Neural progenitor cell (in vitro differentiated cells): ENCODE measurements around the gene CNOT1. TPM values are rescaled to one million over a fixed set of nuclear protein-coding genes. Genes with fewer than 3 reads are reported as not detected.
A peak's percentile ranks its signal among the peaks of the same experiment; 100 is the strongest.
"Not testable (repeated sequence)": the region's sequence is repeated elsewhere in the genome, so short reads cannot be mapped to it uniquely, and the experiment has no call there.

Experiments
- DNase-seq: peaks from one replicate; pipeline ENCODE4 v3.0.0-alpha.2; 2016; ENCODE audit warnings: low spot score
- H2AFZ ChIP-seq: fragments of 200-600 bp; sonication (generic); replicated peaks from 2 replicates; pipeline ENCODE4 v1.6.1; 2016; ENCODE audit warnings: antibody characterized with exemption
- H3F3A ChIP-seq: fragments of 200-600 bp; sonication (generic); 2 replicates; pipeline ENCODE4 v1.6.1; 2016; ENCODE audit warnings: antibody characterized with exemption, low read depth
- H3K27ac ChIP-seq: fragments of 200-600 bp; sonication (generic); 2 replicates; pipeline ENCODE4 v1.5.1; 2016; ENCODE audit warnings: mild to moderate bottlenecking
- H3K27me3 ChIP-seq: fragments of 200-600 bp; sonication (generic); 2 replicates; pipeline ENCODE4 v1.6.1; 2016; ENCODE audit warnings: mild to moderate bottlenecking, moderate library complexity
- H3K36me3 ChIP-seq: fragments of 200-600 bp; sonication (generic); 2 replicates; pipeline ENCODE4 v1.5.1; 2016
- H3K4me1 ChIP-seq: fragments of 200-600 bp; sonication (generic); 2 replicates; pipeline ENCODE4 v1.6.1; 2016; ENCODE audit warnings: mixed run types
- H3K4me2 ChIP-seq: fragments of 200-600 bp; sonication (generic); 2 replicates; pipeline ENCODE4 v1.6.1; 2016
- H3K4me3 ChIP-seq: fragments of 200-600 bp; sonication (generic); 2 replicates; pipeline ENCODE4 v1.5.1; 2016
- H3K79me2 ChIP-seq: fragments of 200-600 bp; sonication (generic); 2 replicates; pipeline ENCODE4 v1.6.1; 2016; ENCODE audit warnings: low read depth
- H3K9ac ChIP-seq: fragments of 200-600 bp; sonication (generic); 2 replicates; pipeline ENCODE4 v1.6.1; 2016
- H3K9me3 ChIP-seq: fragments of 200-600 bp; sonication (generic); 2 replicates; pipeline ENCODE4 v1.5.1; 2016; ENCODE audit warnings: low read depth
- H4K20me1 ChIP-seq: fragments of 200-600 bp; sonication (generic); 2 replicates; pipeline ENCODE4 v1.6.1; 2016; ENCODE audit warnings: low read depth
- H3K27ac Mint-ChIP-seq: 3 replicates; pipeline ENCODE4 v1.8.0; 2021; ENCODE audit warnings: mixed read lengths
- H3K27me3 Mint-ChIP-seq: 2 replicates; pipeline ENCODE4 v1.8.0; 2022; ENCODE audit warnings: low read depth, mild to moderate bottlenecking, inconsistent platforms, moderate library complexity, mixed read lengths; ENCODE audit not compliant: insufficient read depth
- H3K36me3 Mint-ChIP-seq: 3 replicates; pipeline ENCODE4 v1.8.0; 2021; ENCODE audit warnings: mixed read lengths
- H3K4me1 Mint-ChIP-seq: 3 replicates; pipeline ENCODE4 v1.8.0; 2021; ENCODE audit warnings: mixed read lengths
- H3K4me3 Mint-ChIP-seq: 3 replicates; pipeline ENCODE4 v1.8.0; 2021; ENCODE audit warnings: mild to moderate bottlenecking, moderate library complexity, mixed read lengths
- H3K9me3 Mint-ChIP-seq: 3 replicates; pipeline ENCODE4 v1.8.0; 2020; ENCODE audit warnings: mixed read lengths
- CTCF ChIP-seq: fragments of 200-600 bp; sonication (generic); IDR thresholded peaks from 2 replicates; pipeline ENCODE4 v1.5.1; 2017; ENCODE audit warnings: antibody characterized with exemption, mild to moderate bottlenecking
- EZH2 ChIP-seq: fragments of 200-600 bp; sonication (generic); IDR thresholded peaks from 2 replicates; pipeline ENCODE4 v1.6.1; 2017; ENCODE audit warnings: antibody characterized with exemption, mild to moderate bottlenecking, moderate library complexity
- EZH2phosphoT487 ChIP-seq: fragments of 200-600 bp; sonication (generic); IDR thresholded peaks from 2 replicates; pipeline ENCODE4 v1.6.1; 2017; ENCODE audit warnings: antibody characterized with exemption
- total RNA-seq: library from RNA; depleted of rRNA; stranded (reverse); fragments of >200 nt; gene quantifications from 2 replicates; pipeline ENCODE4 v1.2.3, GENCODE V29; 2015; ENCODE audit warnings: low replicate concordance

Gene CNOT1
- total RNA-seq, 1 donor from 2014 or later: 241 TPM

GRCh38 chr16:58661199-58661830 is 31.7 kb upstream of the CNOT1 start:
- Histone ChIP-seq H3K4me2 (no peak overlapping the region), H3K79me2 (no peaks in the 10 kb centered on the region), H3K27me3 (no peaks in the 10 kb centered on the region), H3K9me3 (no peaks in the 10 kb centered on the region), H3F3A (no peaks in the 10 kb centered on the region), H2AFZ (no peak overlapping the region), H3K4me3 (no peak overlapping the region), H4K20me1 (no peaks in the 10 kb centered on the region), H3K36me3 (no peaks in the 10 kb centered on the region), H3K9ac (no peak overlapping the region), H3K4me1 (no peaks in the 10 kb centered on the region), H3K27ac (no peak overlapping the region)
- H3K4me3 Mint-ChIP-seq: no peak overlapping the region
- peak overlapping the region; percentile 3 for H3K27ac Mint-ChIP-seq
- no peaks in the 10 kb centered on the region for H3K36me3 Mint-ChIP-seq
- no peaks in the 10 kb centered on the region for H3K9me3 Mint-ChIP-seq
- peaks cover 3% of the 10 kb centered on the region for H3K4me1 Mint-ChIP-seq
- peaks cover 7% of the 10 kb centered on the region for H3K27me3 Mint-ChIP-seq
- TF ChIP-seq CTCF: peak; percentile 70
- TF ChIP-seq EZH2: no peak
- DNase-seq: peak; percentile 79

GRCh38 chr16:58659911-58660310 is 30.3 kb upstream of the CNOT1 start:
- not testable (repeated sequence) for H3K9me3 ChIP-seq, H4K20me1 ChIP-seq, H2AFZ ChIP-seq, H3K36me3 ChIP-seq, H3K36me3 Mint-ChIP-seq, H3K9ac ChIP-seq, H3K4me1 ChIP-seq, H3K27ac ChIP-seq, H3K27me3 ChIP-seq, H3K4me3 ChIP-seq, H3K4me3 Mint-ChIP-seq, H3K4me2 ChIP-seq, H3K27ac Mint-ChIP-seq, H3K9me3 Mint-ChIP-seq, H3K79me2 ChIP-seq, H3K27me3 Mint-ChIP-seq, H3K4me1 Mint-ChIP-seq, DNase-seq, H3F3A ChIP-seq

GRCh38 chr16:58658796-58659211 is 29.2 kb upstream of the CNOT1 start:
- Histone ChIP-seq H3K9ac (no peak overlapping the region), H3K79me2 (no peaks in the 10 kb centered on the region), H3K9me3 (no peaks in the 10 kb centered on the region), H3F3A (peaks cover 5% of the 10 kb centered on the region), H2AFZ (no peak overlapping the region), H3K27ac (no peak overlapping the region), H3K4me1 (peaks cover 2% of the 10 kb centered on the region), H3K4me2 (no peak overlapping the region), H3K4me3 (no peak overlapping the region), H3K27me3 (no peaks in the 10 kb centered on the region), H3K36me3 (no peaks in the 10 kb centered on the region), H4K20me1 (no peaks in the 10 kb centered on the region)
- Mint-ChIP-seq H3K9me3 (no peaks in the 10 kb centered on the region), H3K36me3 (no peaks in the 10 kb centered on the region), H3K27ac (no peak overlapping the region), H3K4me3 (no peak overlapping the region), H3K27me3 (peaks cover 4% of the 10 kb centered on the region), H3K4me1 (peaks cover 9% of the 10 kb centered on the region)
- DNase-seq: no peak
- TF ChIP-seq EZH2 (no peak), EZH2phosphoT487 (no peak), CTCF (no peak)

GRCh38 chr16:58656899-58657298 is 27.3 kb upstream of the CNOT1 start:
- no peak overlapping the region for H3K4me3 ChIP-seq
- H3K9ac ChIP-seq: no peak overlapping the region
- no peak overlapping the region for H3K4me3 Mint-ChIP-seq
- TF ChIP-seq EZH2phosphoT487 (no peak), CTCF (no peak), EZH2 (no peak)
- peaks cover 9% of the 10 kb centered on the region for H3K4me1 Mint-ChIP-seq
- H3K9me3 Mint-ChIP-seq: no peaks in the 10 kb centered on the region
- H3K9me3 ChIP-seq: no peaks in the 10 kb centered on the region
- H3K27ac ChIP-seq: no peak overlapping the region
- H3K27me3 Mint-ChIP-seq: peaks cover 3% of the 10 kb centered on the region
- H3K4me2 ChIP-seq: no peak overlapping the region
- H3K79me2 ChIP-seq: no peaks in the 10 kb centered on the region
- H3K36me3 ChIP-seq: no peaks in the 10 kb centered on the region
- H3F3A ChIP-seq: peaks cover 5% of the 10 kb centered on the region
- H2AFZ ChIP-seq: no peak overlapping the region
- H3K27ac Mint-ChIP-seq: no peak overlapping the region
- no peak for DNase-seq
- peaks cover 2% of the 10 kb centered on the region for H3K4me1 ChIP-seq
- no peaks in the 10 kb centered on the region for H3K36me3 Mint-ChIP-seq
- H4K20me1 ChIP-seq: no peaks in the 10 kb centered on the region
- no peaks in the 10 kb centered on the region for H3K27me3 ChIP-seq
